ENCODE results near the gene MS4A7. TPM values are rescaled to one million over a fixed set of nuclear protein-coding genes. Genes with fewer than 3 reads are reported as not detected.
A peak's percentile ranks its signal among the peaks of the same experiment; 100 is the strongest.

MS4A7 gene
- total RNA-seq, 1 experiment from 2014 or later: 0.22 TPM

- TF ChIP-seq JUND (IDR thresholded peaks at IDR 0.05) (no peak), ATF3 (IDR thresholded peaks at IDR 0.05) (no peak), TCF7L2 (IDR thresholded peaks at IDR 0.05; ENCODE audit: borderline replicate concordance, extremely low read depth, insufficient read depth, insufficient read length) (no peak), CTCF (IDR thresholded peaks at IDR 0.05 in 2 of 3, conservative IDR thresholded peaks at IDR 0.05 in 1 of 3; ENCODE audit: borderline replicate concordance in 1 of 3, insufficient read depth in 1 of 3, low read depth in 2 of 3, low read length in 2 of 3) (peak; percentile 52 to 85 (median 76); a peak in 5 of 6 replicates), MAX (IDR thresholded peaks at IDR 0.05) (no peak), EZH2phosphoT487 (IDR thresholded peaks at IDR 0.05; ENCODE audit: borderline replicate concordance) (no peak), POLR2AphosphoS5 (IDR thresholded peaks at IDR 0.05; ENCODE audit: low read depth, low read length) (no peak), EZH2 (IDR thresholded peaks at IDR 0.05) (no peak), SP1 (IDR thresholded peaks at IDR 0.05; ENCODE audit: low read depth) (no peak), RAD21 (IDR thresholded peaks at IDR 0.05; ENCODE audit: low read depth) (peak; percentile 49), CEBPB (IDR thresholded peaks at IDR 0.05; ENCODE audit: low read depth) (no peak), FOSL1 (IDR thresholded peaks at IDR 0.05; ENCODE audit: low read depth) (no peak), YY1 (IDR thresholded peaks at IDR 0.05; ENCODE audit: extremely low read depth, insufficient replicate concordance, low read depth, low read length) (peak; percentile 66)
These were observed 44.2 kb upstream of the MS4A7 start (continued) for GRCh38 chr11:60334005-60334620.

Data from HCT116 (cell line).